Measurements from ENCODE around the gene FAR1.

The FAR1 gene

DNA sequence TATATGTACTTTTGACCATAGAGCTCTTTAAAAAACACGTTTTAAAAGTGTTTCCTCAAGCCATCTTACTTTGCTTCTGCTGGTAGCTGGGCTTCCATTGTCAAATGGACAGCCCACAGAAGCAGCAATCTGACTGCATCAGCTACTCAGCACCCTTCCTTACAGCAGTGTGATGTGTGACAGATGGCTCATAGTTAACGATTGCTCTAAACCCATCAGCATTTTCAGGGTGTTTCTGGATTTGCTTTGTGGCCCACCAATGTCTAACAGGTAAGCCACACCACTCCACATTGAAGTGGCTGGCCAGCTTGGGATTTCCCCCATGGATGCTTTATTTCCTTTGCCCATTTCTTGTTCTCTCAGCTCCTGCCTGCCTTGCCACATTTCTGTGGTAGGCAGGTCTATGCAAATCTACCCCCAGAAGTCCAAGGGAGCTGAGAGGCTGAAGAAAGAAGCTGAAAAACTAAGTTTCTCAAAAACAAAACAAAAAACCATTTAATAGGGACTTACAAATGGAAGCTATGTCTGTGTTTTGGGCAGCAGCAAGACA lies 7.3 kb upstream of the FAR1 start:
- Mint-ChIP-seq H3K4me3 (no peak overlapping the region), H3K27ac (no peak overlapping the region), H3K27me3 (ENCODE audit: low read depth, poor library complexity) (peaks cover 9% of the 10 kb centered on the region), H3K9me3 (peaks cover 43% of the 10 kb centered on the region), H3K4me1 (no peaks in the 10 kb centered on the region), H3K36me3 (ENCODE audit: low read depth) (no peaks in the 10 kb centered on the region)
- no peak for DNase-seq
- TF ChIP-seq, protein P1, sequence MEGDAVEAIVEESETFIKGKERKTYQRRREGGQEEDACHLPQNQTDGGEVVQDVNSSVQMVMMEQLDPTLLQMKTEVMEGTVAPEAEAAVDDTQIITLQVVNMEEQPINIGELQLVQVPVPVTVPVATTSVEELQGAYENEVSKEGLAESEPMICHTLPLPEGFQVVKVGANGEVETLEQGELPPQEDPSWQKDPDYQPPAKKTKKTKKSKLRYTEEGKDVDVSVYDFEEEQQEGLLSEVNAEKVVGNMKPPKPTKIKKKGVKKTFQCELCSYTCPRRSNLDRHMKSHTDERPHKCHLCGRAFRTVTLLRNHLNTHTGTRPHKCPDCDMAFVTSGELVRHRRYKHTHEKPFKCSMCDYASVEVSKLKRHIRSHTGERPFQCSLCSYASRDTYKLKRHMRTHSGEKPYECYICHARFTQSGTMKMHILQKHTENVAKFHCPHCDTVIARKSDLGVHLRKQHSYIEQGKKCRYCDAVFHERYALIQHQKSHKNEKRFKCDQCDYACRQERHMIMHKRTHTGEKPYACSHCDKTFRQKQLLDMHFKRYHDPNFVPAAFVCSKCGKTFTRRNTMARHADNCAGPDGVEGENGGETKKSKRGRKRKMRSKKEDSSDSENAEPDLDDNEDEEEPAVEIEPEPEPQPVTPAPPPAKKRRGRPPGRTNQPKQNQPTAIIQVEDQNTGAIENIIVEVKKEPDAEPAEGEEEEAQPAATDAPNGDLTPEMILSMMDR (IDR thresholded peaks at IDR 0.05): no peak

DNA sequence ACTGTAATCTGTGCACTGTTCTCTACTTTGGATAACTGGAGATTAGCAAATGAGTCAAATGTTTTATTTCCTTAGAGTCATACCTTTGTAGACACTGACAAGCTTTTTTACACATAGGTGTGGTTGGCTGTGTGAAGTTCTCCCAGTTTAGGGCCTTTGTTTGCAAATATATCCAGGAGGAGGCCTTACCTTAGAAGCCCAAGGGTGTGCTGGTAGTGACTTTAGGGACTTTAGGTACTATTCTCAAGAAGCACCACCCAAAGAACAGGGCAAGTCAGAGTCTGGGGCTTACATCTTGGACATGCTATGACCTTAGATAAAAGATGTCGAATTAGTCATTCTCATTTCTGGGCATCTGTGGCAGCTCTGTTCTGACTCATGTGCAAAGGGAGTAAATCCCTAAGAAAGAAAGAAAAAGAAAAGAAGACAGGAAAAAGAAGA lies 4.8 kb upstream of the FAR1 start:
- TF ChIP-seq, protein P1 (IDR thresholded peaks at IDR 0.05): no peak
- Mint-ChIP-seq H3K27me3 (ENCODE audit: low read depth, poor library complexity) (peaks cover 7% of the 10 kb centered on the region), H3K9me3 (peaks cover 21% of the 10 kb centered on the region), H3K27ac (no peak overlapping the region), H3K4me3 (no peak overlapping the region), H3K36me3 (ENCODE audit: low read depth) (no peaks in the 10 kb centered on the region), H3K4me1 (peaks cover 7% of the 10 kb centered on the region)
- no peak for DNase-seq

DNA sequence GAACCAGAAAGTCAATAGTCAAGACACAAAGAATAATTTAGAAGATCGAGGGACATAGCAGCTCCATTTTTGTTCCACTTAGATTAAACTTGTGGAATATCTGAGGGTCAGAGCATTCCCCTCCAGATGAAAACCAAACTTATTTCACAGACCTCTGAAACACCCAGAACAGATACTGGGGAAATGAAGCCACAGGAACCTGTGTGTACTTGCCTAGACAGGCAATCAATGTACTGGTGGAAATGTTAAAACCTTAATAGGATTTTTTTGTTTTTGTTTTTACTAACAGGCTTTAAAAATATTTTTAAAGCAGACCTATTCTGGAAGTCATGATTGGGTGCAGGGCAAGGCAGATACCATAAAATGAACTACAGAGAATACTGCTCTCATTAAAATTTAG lies 4.1 kb upstream of the FAR1 start:
- Mint-ChIP-seq H3K9me3 (peaks cover 14% of the 10 kb centered on the region), H3K27ac (no peak overlapping the region), H3K27me3 (ENCODE audit: low read depth, poor library complexity) (peaks cover 7% of the 10 kb centered on the region), H3K4me3 (no peak overlapping the region), H3K36me3 (ENCODE audit: low read depth) (no peaks in the 10 kb centered on the region), H3K4me1 (peaks cover 12% of the 10 kb centered on the region)
- TF ChIP-seq, protein P1 (IDR thresholded peaks at IDR 0.05): no peak
- DNase-seq: no peak

DNA sequence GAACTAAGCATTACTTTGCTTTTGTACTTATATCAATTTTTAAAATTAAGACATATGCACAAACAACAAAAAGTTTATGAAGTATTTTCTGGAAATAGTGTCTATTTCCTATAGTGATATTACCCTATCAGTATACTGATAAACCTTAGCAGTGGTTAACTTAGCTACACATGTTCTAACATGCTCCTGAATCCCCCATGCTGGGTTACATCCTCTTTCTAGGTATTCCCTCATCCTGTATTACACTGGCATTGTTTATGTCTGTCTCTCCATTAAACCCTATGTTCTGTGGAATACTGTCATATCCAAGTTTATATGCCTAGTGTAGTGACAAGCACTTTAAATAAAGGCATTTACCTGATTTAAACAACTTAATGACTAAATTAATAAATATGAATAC lies 1.8 kb upstream of the FAR1 start:
- DNase-seq: no peak
- no peaks in the 10 kb centered on the region for H3K9me3 Mint-ChIP-seq

DNA sequence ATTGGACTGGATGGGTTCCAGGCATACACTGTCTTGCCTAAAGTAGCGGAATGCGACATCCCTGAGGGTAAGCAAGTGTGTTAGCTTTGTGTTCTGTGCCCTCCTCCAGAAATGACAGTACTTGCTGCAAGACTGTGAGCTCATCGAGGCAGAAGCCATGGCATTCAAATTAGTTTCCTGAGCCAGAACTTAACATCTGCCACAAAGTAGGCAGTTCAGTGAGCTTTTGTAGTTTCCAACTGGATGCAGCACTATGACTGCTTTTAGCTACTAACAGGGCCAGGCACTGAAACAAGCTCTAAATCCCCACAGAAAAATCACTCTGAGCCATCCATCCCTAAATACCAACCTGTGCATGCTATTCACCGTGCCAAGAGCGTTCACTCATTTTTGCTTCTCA lies 1.2 kb upstream of the FAR1 start:
- no peak overlapping the region for H3K27ac Mint-ChIP-seq

More for the DNA sequence above, 1.8 kb upstream of the FAR1 start:
- no peak overlapping the region for H3K4me3 Mint-ChIP-seq
- no peak overlapping the region for H3K27ac Mint-ChIP-seq
- TF ChIP-seq, protein P1 (IDR thresholded peaks at IDR 0.05): no peak
- peaks cover 3% of the 10 kb centered on the region for H3K27me3 Mint-ChIP-seq (ENCODE audit: low read depth, poor library complexity)
- peaks cover 13% of the 10 kb centered on the region for H3K36me3 Mint-ChIP-seq (ENCODE audit: low read depth)
- peaks cover 32% of the 10 kb centered on the region for H3K4me1 Mint-ChIP-seq

DNA sequence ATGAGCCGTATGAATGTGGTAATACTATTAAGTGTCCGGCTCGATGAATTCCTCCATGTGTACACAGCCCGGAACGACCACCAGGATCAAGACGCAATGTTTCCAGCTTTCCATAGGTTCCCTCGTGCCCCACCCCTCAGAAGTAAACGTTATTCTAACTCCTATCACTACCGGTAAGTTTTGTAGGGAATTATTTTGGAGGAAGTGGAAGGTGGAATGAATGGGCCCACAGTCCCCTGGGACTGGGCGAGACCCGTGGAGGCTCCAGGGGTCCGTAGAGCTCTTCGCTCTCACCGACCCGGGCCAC lies 720 bp upstream of the FAR1 start:
- peak overlapping the region; percentile 87 for H3K4me3 Mint-ChIP-seq
- H3K36me3 Mint-ChIP-seq (ENCODE audit: low read depth): peaks cover 20% of the 10 kb centered on the region
- TF ChIP-seq, protein P1 (IDR thresholded peaks at IDR 0.05): no peak

More for the DNA sequence above, 1.2 kb upstream of the FAR1 start:
- Mint-ChIP-seq H3K36me3 (ENCODE audit: low read depth) (peaks cover 18% of the 10 kb centered on the region), H3K9me3 (no peaks in the 10 kb centered on the region), H3K4me3 (peak overlapping the region; percentile 87), H3K4me1 (peaks cover 37% of the 10 kb centered on the region), H3K27me3 (ENCODE audit: low read depth, poor library complexity) (peaks cover 3% of the 10 kb centered on the region)
- no peak for DNase-seq
- TF ChIP-seq, protein P1 (IDR thresholded peaks at IDR 0.05): no peak

More for the DNA sequence above, 720 bp upstream of the FAR1 start:
- peaks cover 42% of the 10 kb centered on the region for H3K4me1 Mint-ChIP-seq
- peaks cover 3% of the 10 kb centered on the region for H3K27me3 Mint-ChIP-seq (ENCODE audit: low read depth, poor library complexity)
- H3K9me3 Mint-ChIP-seq: no peaks in the 10 kb centered on the region
- no peak for DNase-seq
- no peak overlapping the region for H3K27ac Mint-ChIP-seq
